ENCODE measurements around the gene IQSEC2.

IQSEC2 gene

GRCh38 chrX:53305219-53305995, 24.0 kb upstream of the IQSEC2 start:
- DNase-seq, result no peak

GRCh38 chrX:53303195-53303594, 21.8 kb upstream of the IQSEC2 start:
- no peak for DNase-seq

- DNase-seq, result no peak
These were observed 18.8 kb upstream of the IQSEC2 start for GRCh38 chrX:53300157-53300556.

- DNase-seq, result no peak
These were observed 12.8 kb upstream of the IQSEC2 start for GRCh38 chrX:53294024-53294648.

GRCh38 chrX:53291596-53291995, 10.2 kb upstream of the IQSEC2 start:
- no peak for DNase-seq

- no peak for DNase-seq
These were observed 9.2 kb upstream of the IQSEC2 start for GRCh38 chrX:53290441-53291041.

- DNase-seq, result peak; percentile 12
These were observed 6.8 kb upstream of the IQSEC2 start for GRCh38 chrX:53288189-53288588.

GRCh38 chrX:53287493-53288138, 6.2 kb upstream of the IQSEC2 start:
- DNase-seq, result peak; percentile 52

GRCh38 chrX:53286171-53286570, 4.8 kb upstream of the IQSEC2 start:
- no peak for DNase-seq

- no peak for DNase-seq
These were observed 4.2 kb upstream of the IQSEC2 start for GRCh38 chrX:53285591-53285990.

GRCh38 chrX:53284684-53285447, 3.5 kb upstream of the IQSEC2 start:
- peak; percentile 65 for DNase-seq

- no peak for DNase-seq
These were observed 2.2 kb upstream of the IQSEC2 start for GRCh38 chrX:53283567-53283966.

GRCh38 chrX:53283099-53283498, 1.7 kb upstream of the IQSEC2 start:
- DNase-seq, result no peak

GRCh38 chrX:53281963-53282695, 745 bp upstream of the IQSEC2 start:
- DNase-seq, result no peak

- DNase-seq, result no peak
These were observed 758 bp downstream of the IQSEC2 start for GRCh38 chrX:53280331-53281320.

GRCh38 chrX:53279296-53280237, 1.8 kb downstream of the IQSEC2 start:
- no peak for DNase-seq

GRCh38 chrX:53272808-53273337, 8.5 kb downstream of the IQSEC2 start:
- DNase-seq, result no peak

GRCh38 chrX:53269536-53270107, 11.8 kb downstream of the IQSEC2 start:
- DNase-seq, result no peak

- DNase-seq, result no peak
These were observed 13.2 kb downstream of the IQSEC2 start for GRCh38 chrX:53268173-53268572.

Data from midbrain (tissue), 1 donor.